GM23338 (cell line): ENCODE data around the gene PCDHB2. TPM values are rescaled to one million over a fixed set of nuclear protein-coding genes. Genes with fewer than 3 reads are reported as not detected.

Experiments
- ATAC-seq: fragments of 200-7000 bp; cut with Tn5 transposase; 3 replicates; pipeline ENCODE4 v1.9.1; 2020
- DNase-seq: peaks from one replicate; pipeline ENCODE4 v3.0.0-alpha.2; 2015; ENCODE audit warnings: low spot score
- H2AFZ ChIP-seq: fragments of 200-600 bp; sonication (generic); 2 replicates; pipeline ENCODE4 v1.8.0; 2016; ENCODE audit warnings: antibody characterized with exemption, mild to moderate bottlenecking, moderate library complexity
- H3F3A ChIP-seq: fragments of 200-600 bp; sonication (generic); replicated peaks from 2 replicates; pipeline ENCODE4 v1.8.0; 2017; ENCODE audit warnings: antibody characterized with exemption, mixed run types, low read depth
- H3K27ac ChIP-seq: fragments of 200-600 bp; sonication (generic); 2 replicates; pipeline ENCODE4 v1.6.1; 2016; ENCODE audit warnings: low read depth
- H3K27me3 ChIP-seq: fragments of 200-600 bp; sonication (generic); 2 replicates; pipeline ENCODE4 v1.8.0; 2016; ENCODE audit warnings: mild to moderate bottlenecking, mixed run types, moderate library complexity; ENCODE audit not compliant: insufficient read depth
- H3K36me3 ChIP-seq: fragments of 200-600 bp; sonication (generic); 2 replicates; pipeline ENCODE4 v1.8.0; 2016; ENCODE audit warnings: mild to moderate bottlenecking; ENCODE audit not compliant: insufficient read depth
- H3K4me1 ChIP-seq: fragments of 200-600 bp; sonication (generic); 2 replicates; pipeline ENCODE4 v1.8.0; 2016; ENCODE audit warnings: mild to moderate bottlenecking, moderate library complexity; ENCODE audit not compliant: insufficient read depth
- H3K4me2 ChIP-seq: fragments of 200-600 bp; sonication (generic); 2 replicates; pipeline ENCODE4 v1.7.1; 2017; ENCODE audit warnings: mixed run types
- H3K4me3 ChIP-seq: fragments of 200-600 bp; sonication (generic); 2 replicates; pipeline ENCODE4 v1.6.1; 2016; ENCODE audit warnings: mixed run types
- H3K79me2 ChIP-seq: fragments of 200-600 bp; sonication (generic); replicated peaks from 2 replicates; pipeline ENCODE4 v1.8.0; 2017; ENCODE audit warnings: mild to moderate bottlenecking; ENCODE audit not compliant: insufficient read depth
- H3K9me2 ChIP-seq: fragments of 200-600 bp; sonication (generic); 2 replicates; pipeline ENCODE4 v1.8.0; 2017; ENCODE audit not compliant: insufficient read depth
- H4K20me1 ChIP-seq: fragments of 200-600 bp; sonication (generic); replicated peaks from 2 replicates; pipeline ENCODE4 v1.8.0; 2017; ENCODE audit warnings: mild to moderate bottlenecking; ENCODE audit not compliant: insufficient read depth
- H3K27ac Mint-ChIP-seq: 2 replicates; pipeline ENCODE4 v1.8.0; 2020; ENCODE audit warnings: inconsistent platforms, mild to moderate bottlenecking, moderate library complexity, mixed read lengths
- H3K27me3 Mint-ChIP-seq: 3 replicates; pipeline ENCODE4 v1.8.0; 2022; ENCODE audit warnings: low read depth, mild to moderate bottlenecking, moderate library complexity, mixed read lengths, inconsistent platforms; ENCODE audit not compliant: insufficient read depth, poor library complexity
- H3K36me3 Mint-ChIP-seq: 3 replicates; pipeline ENCODE4 v1.8.0; 2021; ENCODE audit warnings: low read depth, mild to moderate bottlenecking, inconsistent platforms, moderate library complexity, mixed read lengths
- H3K4me1 Mint-ChIP-seq: 3 replicates; pipeline ENCODE4 v1.8.0; 2020; ENCODE audit warnings: mild to moderate bottlenecking, inconsistent platforms, mixed read lengths
- H3K4me3 Mint-ChIP-seq: 3 replicates; pipeline ENCODE4 v1.8.0; 2021; ENCODE audit warnings: moderate library complexity, mild to moderate bottlenecking, inconsistent platforms, mixed read lengths
- H3K9me3 Mint-ChIP-seq: 3 replicates; pipeline ENCODE4 v1.8.0; 2020; ENCODE audit warnings: moderate library complexity, mild to moderate bottlenecking, inconsistent platforms, mixed read lengths
- CREB1 ChIP-seq: fragments of 250-450 bp; sonication (Bioruptor Pico); IDR thresholded peaks from 2 replicates; pipeline ENCODE4 v1.5.0; 2020; ENCODE audit warnings: low read depth, mild to moderate bottlenecking, moderate library complexity
- ETS1 ChIP-seq: IDR thresholded peaks from 2 replicates; pipeline ENCODE4 v1.6.1; 2016; ENCODE audit warnings: antibody characterized with exemption
- EZH2 ChIP-seq: fragments of 200-600 bp; sonication (generic); IDR thresholded peaks from one replicate; pipeline ENCODE4 v1.8.0; 2017; ENCODE audit warnings: antibody characterized with exemption, mild to moderate bottlenecking, low read depth; ENCODE audit not compliant: unreplicated experiment
- EZH2phosphoT487 ChIP-seq: fragments of 200-600 bp; sonication (generic); IDR thresholded peaks from one replicate; pipeline ENCODE4 v1.8.1; 2018; ENCODE audit warnings: antibody characterized with exemption; ENCODE audit not compliant: unreplicated experiment
- POLR2AphosphoS5 ChIP-seq: IDR thresholded peaks from 2 replicates; pipeline ENCODE4 v1.6.1; 2016; ENCODE audit warnings: antibody characterized with exemption, low read depth
- STAT1 ChIP-seq: IDR thresholded peaks from one replicate; pipeline ENCODE4 v1.6.1; 2016; ENCODE audit warnings: antibody characterized with exemption; ENCODE audit not compliant: unreplicated experiment
- ZNF114 ChIP-seq: fragments of 250-450 bp; sonication (Bioruptor Pico); IDR thresholded peaks from 2 replicates; pipeline ENCODE4 v1.5.0; 2020; ENCODE audit warnings: mild to moderate bottlenecking, moderate library complexity
- ZNF331 ChIP-seq: fragments of 250-450 bp; sonication (Bioruptor Pico); IDR thresholded peaks from 2 replicates; pipeline ENCODE4 v1.5.0; 2020; ENCODE audit warnings: low read depth, mild to moderate bottlenecking, moderate library complexity
- polyA plus RNA-seq: library from polyadenylated mRNA; unstranded; fragments of >200 nt; fragmentation: Nextera tagmentation; extraction: Ambion mirVana; gene quantifications from 2 replicates; pipeline ENCODE4 v1.2.1, GENCODE V29; 2016
- total RNA-seq: library from RNA; depleted of rRNA; stranded (reverse); fragments of >200 nt; shearing (Covaris generic); gene quantifications from 2 replicates; pipeline ENCODE4 v1.2.3, GENCODE V29; 2014
- TF ChIP-seq, protein P1 (sequence below), 2 experiments: fragments of 200-600 bp in 1 of 2; sonication (generic) in 1 of 2; conservative IDR thresholded peaks; 2 replicates each; pipeline versions ENCODE4 v1.5.1 to v1.6.1; 2016 to 2017; ENCODE audit warnings: antibody characterized with exemption in 2 of 2, low read depth in 2 of 2, mild to moderate bottlenecking in 2 of 2, moderate library complexity in 1 of 2

PCDHB2 gene
- total and polyA plus RNA-seq, 2 experiments from 2014 or later = 9.3 to 34.2 TPM

DNA sequence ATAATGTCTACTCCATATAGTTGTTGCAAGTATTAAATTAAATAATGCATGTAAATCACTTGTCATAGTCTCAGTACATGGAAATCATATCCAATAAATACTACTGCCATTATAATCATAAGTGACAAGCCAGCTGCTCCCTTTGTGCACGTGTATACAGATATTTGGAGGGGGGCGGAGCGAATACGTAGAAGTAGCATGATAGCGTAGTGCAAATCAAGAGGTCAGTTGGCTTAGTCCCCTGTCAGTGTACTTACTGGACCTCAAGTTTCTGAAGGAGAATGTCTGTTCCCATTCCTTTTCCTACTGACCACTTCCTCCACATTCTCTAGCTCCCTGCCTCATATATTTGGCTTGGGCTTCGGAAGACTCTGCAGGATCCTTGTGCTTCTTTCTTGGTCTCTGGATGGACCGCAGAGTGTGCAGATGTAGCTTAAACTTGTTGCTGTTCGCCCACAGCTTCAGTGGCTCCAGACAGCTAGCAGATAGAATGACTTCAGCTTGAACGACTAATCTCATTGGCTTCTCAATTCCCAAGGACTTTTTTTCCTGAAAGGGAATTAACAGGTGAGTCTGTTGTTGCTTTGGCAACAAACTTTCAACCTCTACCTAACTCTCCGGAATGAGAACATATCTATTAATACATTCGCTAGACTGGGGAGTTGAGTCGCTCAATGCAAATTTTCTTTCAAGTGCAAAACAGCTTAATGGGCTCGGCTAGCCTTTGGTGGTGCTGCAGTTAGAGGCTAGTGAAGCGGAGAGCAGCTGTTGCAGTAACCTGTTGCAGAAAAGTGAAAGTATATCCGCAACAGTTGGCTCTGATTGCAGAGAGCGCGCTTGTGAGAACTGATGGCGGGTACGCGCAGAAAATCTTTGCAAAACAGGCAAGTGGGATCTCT, 43.5 kb upstream of the PCDHB2 start, which contains the start of gene PCDHB1:
Gene PCDHB1, plus strand, starts transcription at position 753 of the 899 bp plus-strand sequence. Its CDS starts 97 bp downstream, at position 850.
- H3F3A ChIP-seq = no peaks in the 10 kb centered on the region
- no peaks in the 10 kb centered on the region for H4K20me1 ChIP-seq
- H3K36me3 Mint-ChIP-seq = no peaks in the 10 kb centered on the region
- DNase-seq (peak; percentile 73), ATAC-seq (peak; percentile 88)
- peak within 1 kb of the TSS; percentile 51 for H3K4me3 ChIP-seq
- no peak within 1 kb of the TSS for H3K27ac ChIP-seq
- H3K4me2 ChIP-seq = peak within 1 kb of the TSS; percentile 79
- no peaks in the 10 kb centered on the region; the same call in 2 of the 3 replicates for H3K9me3 Mint-ChIP-seq
- peaks cover 17% of the 10 kb centered on the region for H3K4me1 Mint-ChIP-seq
- H3K4me1 ChIP-seq = no peaks in the 10 kb centered on the region
- H3K4me3 Mint-ChIP-seq = peak within 1 kb of the TSS; percentile 87
- peaks cover 55% of the 10 kb centered on the region for H3K27me3 ChIP-seq
- H3K36me3 ChIP-seq = no peaks in the 10 kb centered on the region
- H2AFZ ChIP-seq = peak within 1 kb of the TSS; percentile 73
- H3K9me2 ChIP-seq = peaks cover 11% of the 10 kb centered on the region; the same call in 1 of the 2 replicates
- H3K27ac Mint-ChIP-seq = no peak within 1 kb of the TSS
- peaks cover 21% of the 10 kb centered on the region for H3K27me3 Mint-ChIP-seq
- H3K79me2 ChIP-seq = no peaks in the 10 kb centered on the region
- TF ChIP-seq CREB1 (CRISPR knock-in tag) = no peak
- TF ChIP-seq, protein P1, sequence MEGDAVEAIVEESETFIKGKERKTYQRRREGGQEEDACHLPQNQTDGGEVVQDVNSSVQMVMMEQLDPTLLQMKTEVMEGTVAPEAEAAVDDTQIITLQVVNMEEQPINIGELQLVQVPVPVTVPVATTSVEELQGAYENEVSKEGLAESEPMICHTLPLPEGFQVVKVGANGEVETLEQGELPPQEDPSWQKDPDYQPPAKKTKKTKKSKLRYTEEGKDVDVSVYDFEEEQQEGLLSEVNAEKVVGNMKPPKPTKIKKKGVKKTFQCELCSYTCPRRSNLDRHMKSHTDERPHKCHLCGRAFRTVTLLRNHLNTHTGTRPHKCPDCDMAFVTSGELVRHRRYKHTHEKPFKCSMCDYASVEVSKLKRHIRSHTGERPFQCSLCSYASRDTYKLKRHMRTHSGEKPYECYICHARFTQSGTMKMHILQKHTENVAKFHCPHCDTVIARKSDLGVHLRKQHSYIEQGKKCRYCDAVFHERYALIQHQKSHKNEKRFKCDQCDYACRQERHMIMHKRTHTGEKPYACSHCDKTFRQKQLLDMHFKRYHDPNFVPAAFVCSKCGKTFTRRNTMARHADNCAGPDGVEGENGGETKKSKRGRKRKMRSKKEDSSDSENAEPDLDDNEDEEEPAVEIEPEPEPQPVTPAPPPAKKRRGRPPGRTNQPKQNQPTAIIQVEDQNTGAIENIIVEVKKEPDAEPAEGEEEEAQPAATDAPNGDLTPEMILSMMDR (conservative IDR thresholded peaks at IDR 0.05; ENCODE audit: low read depth in 2 of 2) = no peak

- Mint-ChIP-seq H3K4me3 (peak overlapping the region; percentile 87), H3K4me1 (peaks cover 17% of the 10 kb centered on the region), H3K36me3 (no peaks in the 10 kb centered on the region), H3K27me3 (peaks cover 21% of the 10 kb centered on the region), H3K27ac (no peak overlapping the region), H3K9me3 (no peaks in the 10 kb centered on the region; the same call in 2 of the 3 replicates)
- no peak overlapping the region for H3K27ac ChIP-seq
- no peaks in the 10 kb centered on the region for H3K79me2 ChIP-seq
- TF ChIP-seq STAT1 (no peak), POLR2AphosphoS5 (peak; percentile 30; the same call in 1 of the 2 replicates)
- no peaks in the 10 kb centered on the region for H3K4me1 ChIP-seq
- ATAC-seq (peak; percentile 84), DNase-seq (peak; percentile 70)
- H3K9me2 ChIP-seq = peaks cover 11% of the 10 kb centered on the region; the same call in 1 of the 2 replicates
- no peaks in the 10 kb centered on the region for H3K36me3 ChIP-seq
- peak overlapping the region; percentile 73 for H2AFZ ChIP-seq
- peaks cover 55% of the 10 kb centered on the region for H3K27me3 ChIP-seq
- H4K20me1 ChIP-seq = no peaks in the 10 kb centered on the region
- H3K4me2 ChIP-seq = peak overlapping the region; percentile 79
- peak overlapping the region; percentile 51 for H3K4me3 ChIP-seq
- H3F3A ChIP-seq = no peaks in the 10 kb centered on the region
These were observed 42.9 kb upstream of the PCDHB2 start for GRCh38 chr5:141051521-141051866.

DNA sequence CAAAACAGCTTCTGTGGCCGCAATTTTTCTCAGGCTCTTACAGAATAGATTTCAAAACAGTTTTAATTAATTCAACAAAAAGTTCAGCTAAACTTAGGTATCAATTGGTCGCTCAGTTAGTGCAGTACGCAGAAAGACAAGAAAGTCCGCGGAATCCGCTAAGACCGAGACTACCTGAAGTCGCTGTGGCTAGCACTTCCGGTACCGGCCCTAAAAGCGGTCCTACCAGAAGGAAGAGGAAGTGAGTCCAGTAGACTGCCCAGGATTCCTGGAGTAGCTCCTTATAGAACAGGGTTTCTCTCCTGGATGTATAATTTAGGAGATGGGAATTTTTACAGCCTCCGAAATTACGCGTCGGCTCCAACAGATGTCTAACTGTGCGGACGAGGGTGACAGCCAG, 16.6 kb upstream of the PCDHB2 start:
- Histone ChIP-seq H3K27me3 (peaks cover 19% of the 10 kb centered on the region; the same call in 1 of the 2 replicates), H3K4me2 (peak overlapping the region; percentile 75), H3K79me2 (no peaks in the 10 kb centered on the region), H4K20me1 (no peaks in the 10 kb centered on the region), H3K9me2 (no peaks in the 10 kb centered on the region), H3F3A (no peaks in the 10 kb centered on the region), H3K27ac (0 out of 2 replicates have a peak overlapping the region, but pooled peaks have one; percentile 7), H3K4me3 (peak overlapping the region; percentile 56), H2AFZ (peak overlapping the region; percentile 53), H3K4me1 (no peaks in the 10 kb centered on the region), H3K36me3 (no peaks in the 10 kb centered on the region)
- ATAC-seq = peak; percentile 84
- DNase-seq = peak; percentile 86
- Mint-ChIP-seq H3K4me3 (peak overlapping the region; percentile 67; the same call in 2 of the 3 replicates), H3K27me3 (peaks cover 4% of the 10 kb centered on the region), H3K27ac (no peak overlapping the region), H3K36me3 (no peaks in the 10 kb centered on the region; the same call in 2 of the 3 replicates), H3K4me1 (no peaks in the 10 kb centered on the region), H3K9me3 (peaks cover 2% of the 10 kb centered on the region; the same call in 2 of the 3 replicates)
- TF ChIP-seq ZNF114 = no peak
- TF ChIP-seq EZH2phosphoT487 = no peak
- no peak for TF ChIP-seq ZNF331 (CRISPR knock-in tag)
- TF ChIP-seq ETS1 = peak; percentile 63; the same call in 1 of the 2 replicates
- peak; percentile 80 for TF ChIP-seq POLR2AphosphoS5
- TF ChIP-seq, protein P1 (conservative IDR thresholded peaks at IDR 0.05; ENCODE audit: low read depth in 2 of 2) = no peak
- no peak for TF ChIP-seq EZH2
